ENCODE data around the gene KCNC4.

KCNC4 gene

GRCh38 chr1:110259770-110260169 lies 49.7 kb downstream of the KCNC4 start:
- H3K4me3 ChIP-seq (ENCODE audit: low read depth, low read length): no peak overlapping the region
- no peak for DNase-seq (ENCODE audit: low read depth)
- TF ChIP-seq, protein P1, sequence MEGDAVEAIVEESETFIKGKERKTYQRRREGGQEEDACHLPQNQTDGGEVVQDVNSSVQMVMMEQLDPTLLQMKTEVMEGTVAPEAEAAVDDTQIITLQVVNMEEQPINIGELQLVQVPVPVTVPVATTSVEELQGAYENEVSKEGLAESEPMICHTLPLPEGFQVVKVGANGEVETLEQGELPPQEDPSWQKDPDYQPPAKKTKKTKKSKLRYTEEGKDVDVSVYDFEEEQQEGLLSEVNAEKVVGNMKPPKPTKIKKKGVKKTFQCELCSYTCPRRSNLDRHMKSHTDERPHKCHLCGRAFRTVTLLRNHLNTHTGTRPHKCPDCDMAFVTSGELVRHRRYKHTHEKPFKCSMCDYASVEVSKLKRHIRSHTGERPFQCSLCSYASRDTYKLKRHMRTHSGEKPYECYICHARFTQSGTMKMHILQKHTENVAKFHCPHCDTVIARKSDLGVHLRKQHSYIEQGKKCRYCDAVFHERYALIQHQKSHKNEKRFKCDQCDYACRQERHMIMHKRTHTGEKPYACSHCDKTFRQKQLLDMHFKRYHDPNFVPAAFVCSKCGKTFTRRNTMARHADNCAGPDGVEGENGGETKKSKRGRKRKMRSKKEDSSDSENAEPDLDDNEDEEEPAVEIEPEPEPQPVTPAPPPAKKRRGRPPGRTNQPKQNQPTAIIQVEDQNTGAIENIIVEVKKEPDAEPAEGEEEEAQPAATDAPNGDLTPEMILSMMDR (IDR thresholded peaks at IDR 0.05; ENCODE audit: low read depth, low read length, missing control alignments): no peak
